Urothelium cell line (cell line): ENCODE measurements around the gene NAPSA.

Source experiments
- DNase-seq: peaks from one replicate; pipeline ENCODE4 v3.0.0; 2011; ENCODE audit warnings: low spot score, mixed read lengths
- FAIRE-seq: peaks from 2 replicates; lab custom pipeline; 2011; peaks lifted over from hg19 to GRCh38; lab: Jason Lieb, UNC

NAPSA gene

GRCh38 chr19:50320051-50320450, 45.4 kb downstream of the NAPSA start:
- DNase-seq = no peak
- FAIRE-seq = no peak

- FAIRE-seq = no peak
- no peak for DNase-seq
Observed at GRCh38 chr19:50319156-50319555, 46.3 kb downstream of the NAPSA start.

GRCh38 chr19:50318438-50318837, 47.0 kb downstream of the NAPSA start:
- no peak for FAIRE-seq
- DNase-seq = no peak

GRCh38 chr19:50317115-50317514, 48.3 kb downstream of the NAPSA start:
- FAIRE-seq = no peak
- DNase-seq = no peak

GRCh38 chr19:50315773-50316448, 49.5 kb downstream of the NAPSA start:
- FAIRE-seq (no peak), DNase-seq (no peak)

- DNase-seq (no peak), FAIRE-seq (peak; percentile 50)
Observed at GRCh38 chr19:50314724-50315708, 50.4 kb downstream of the NAPSA start.

GRCh38 chr19:50313812-50314536, 51.5 kb downstream of the NAPSA start:
- DNase-seq (no peak), FAIRE-seq (no peak)

GRCh38 chr19:50312967-50313811, 52.2 kb downstream of the NAPSA start:
- FAIRE-seq (no peak), DNase-seq (no peak)

GRCh38 chr19:50311723-50312635, 53.5 kb downstream of the NAPSA start:
- peak; percentile 77 for FAIRE-seq
- DNase-seq = peak; percentile 95

- DNase-seq = no peak
- no peak for FAIRE-seq
Observed at GRCh38 chr19:50310759-50311465, 54.5 kb downstream of the NAPSA start.

- DNase-seq (no peak), FAIRE-seq (no peak)
Observed at GRCh38 chr19:50309396-50310125, 55.9 kb downstream of the NAPSA start.

GRCh38 chr19:50308991-50309390, 56.4 kb downstream of the NAPSA start:
- no peak for FAIRE-seq
- no peak for DNase-seq
